IMR-90 (cell line): ENCODE results near the gene MYO3B. TPM values are rescaled to one million over a fixed set of nuclear protein-coding genes. Genes with fewer than 3 reads are reported as not detected.

Experiments
- ATAC-seq: fragments of 200-7000 bp; cut with Tn5 transposase; 2 replicates; pipeline ENCODE4 v1.9.1; 2020; ENCODE audit warnings: low read depth, mild to moderate bottlenecking, moderate library complexity
- BruUV-seq: library from RNA; stranded (reverse); fragments of 400-500 nt; replicated peaks from 2 replicates; lab custom pipeline; 2021; lab: Mats Ljungman, UMichigan
- CTCF ChIA-PET: fragments of 300-600 bp; formaldehyde crosslinking; extraction: SDS; loops from one replicate; lab custom pipeline; 2021; ENCODE audit warnings: antibody characterized with exemption; lab: Yijun Ruan, JAX
- POLR2A ChIA-PET: fragments of 300-600 bp; sonication (Branson Sonifier 250); formaldehyde crosslinking; loops from one replicate; lab custom pipeline; 2022; ENCODE audit warnings: antibody characterized with exemption; ENCODE audit not compliant: unreplicated experiment; lab: Charles Lee
- DNase-seq: peaks from one replicate; pipeline ENCODE4 v3.0.0; 2013
- H2AFZ ChIP-seq: replicated peaks from 2 replicates; pipeline ENCODE3; 2013; ENCODE audit warnings: low read length, mild to moderate bottlenecking; ENCODE audit not compliant: poor library complexity
- H2AK5ac ChIP-seq: 2 replicates; pipeline ENCODE4 v1.6.1; 2013; ENCODE audit warnings: low read depth, low read length, inconsistent platforms
- H2AK9ac ChIP-seq: replicated peaks from 2 replicates; pipeline ENCODE3; 2013; ENCODE audit warnings: mild to moderate bottlenecking, low read depth, low read length, moderate library complexity; ENCODE audit not compliant: poor library complexity
- H2BK120ac ChIP-seq: 2 replicates; pipeline ENCODE4 v1.6.1; 2013; ENCODE audit warnings: low read depth, low read length, inconsistent platforms
- H2BK15ac ChIP-seq: 3 replicates; pipeline ENCODE4 v1.6.1; 2013; ENCODE audit warnings: low read depth, low read length, inconsistent platforms
- H2BK20ac ChIP-seq: 2 replicates; pipeline ENCODE4 v1.6.1; 2013; ENCODE audit warnings: low read depth, mild to moderate bottlenecking, inconsistent platforms, low read length, moderate library complexity
- H2BK5ac ChIP-seq: 2 replicates; pipeline ENCODE4 v1.6.1; 2013; ENCODE audit warnings: mild to moderate bottlenecking, low read depth, low read length, inconsistent platforms; ENCODE audit not compliant: poor library complexity, severe bottlenecking
- H3K14ac ChIP-seq: replicated peaks from 2 replicates; pipeline ENCODE4 v1.6.1; 2013; ENCODE audit warnings: low read depth, low read length, inconsistent platforms
- H3K18ac ChIP-seq: 2 replicates; pipeline ENCODE4 v1.6.1; 2013; ENCODE audit warnings: low read depth, low read length, control low read depth
- H3K23ac ChIP-seq: 2 replicates; pipeline ENCODE4 v1.6.1; 2013; ENCODE audit warnings: low read depth, low read length, inconsistent platforms
- H3K27ac ChIP-seq: 2 replicates; pipeline ENCODE4 v1.5.1; 2013; ENCODE audit warnings: mild to moderate bottlenecking, control low read depth, low read length; ENCODE audit not compliant: insufficient read depth
- H3K27me3 ChIP-seq: 2 replicates; pipeline ENCODE4 v1.6.1; 2013; ENCODE audit warnings: low read length; ENCODE audit not compliant: control insufficient read depth, insufficient read depth
- H3K36me3 ChIP-seq: 2 replicates; pipeline ENCODE4 v1.6.1; 2013; ENCODE audit warnings: low read length, mixed read lengths; ENCODE audit not compliant: control insufficient read depth, insufficient read depth
- H3K4ac ChIP-seq: 2 replicates; pipeline ENCODE4 v1.6.1; 2013; ENCODE audit warnings: low read depth, low read length, inconsistent platforms
- H3K4me1 ChIP-seq: 2 replicates; pipeline ENCODE4 v1.6.1; 2013; ENCODE audit warnings: low read length, mixed read lengths; ENCODE audit not compliant: control insufficient read depth, insufficient read depth
- H3K4me2 ChIP-seq: 2 replicates; pipeline ENCODE4 v1.6.1; 2013; ENCODE audit warnings: low read depth, mild to moderate bottlenecking, control low read depth, low read length, moderate library complexity
- H3K4me3 ChIP-seq: 2 replicates; pipeline ENCODE4 v1.5.1; 2013; ENCODE audit warnings: low read depth, mild to moderate bottlenecking, control low read depth, low read length, moderate library complexity; ENCODE audit not compliant: insufficient read depth
- H3K56ac ChIP-seq: 2 replicates; pipeline ENCODE4 v1.6.1; 2013; ENCODE audit warnings: low read length, inconsistent platforms; ENCODE audit not compliant: insufficient read depth; ENCODE audit errors: extremely low read depth
- H3K79me1 ChIP-seq, 2 experiments: 2 replicates each; pipeline ENCODE4 v1.6.1; 2013; ENCODE audit warnings: low read length in 2 of 2, inconsistent platforms in 1 of 2, low read depth in 1 of 2
- H3K9ac ChIP-seq: 2 replicates; pipeline ENCODE4 v1.6.1; 2013; ENCODE audit warnings: low read depth, low read length, control low read depth
- H3K9me1 ChIP-seq: 2 replicates; pipeline ENCODE4 v1.6.1; 2013; ENCODE audit warnings: low read length, inconsistent platforms; ENCODE audit not compliant: insufficient read depth
- H3K9me3 ChIP-seq: 2 replicates; pipeline ENCODE4 v1.6.1; 2013; ENCODE audit warnings: low read length; ENCODE audit not compliant: control insufficient read depth, insufficient read depth
- H4K20me1 ChIP-seq: 2 replicates; pipeline ENCODE4 v1.6.1; 2013; ENCODE audit warnings: low read length, inconsistent platforms; ENCODE audit not compliant: insufficient read depth
- H4K5ac ChIP-seq: 2 replicates; pipeline ENCODE4 v1.6.1; 2013; ENCODE audit warnings: mild to moderate bottlenecking, low read depth, low read length, control low read depth
- H4K8ac ChIP-seq, 2 experiments: 2 replicates each; pipeline ENCODE4 v1.6.1; 2013; ENCODE audit warnings: low read depth in 2 of 2, low read length in 2 of 2, control low read depth in 1 of 2, inconsistent platforms in 1 of 2
- H4K91ac ChIP-seq: 2 replicates; pipeline ENCODE4 v1.6.1; 2013; ENCODE audit warnings: low read depth, low read length, inconsistent platforms; ENCODE audit not compliant: insufficient read depth
- CHD1 ChIP-seq: IDR thresholded peaks from 2 replicates; pipeline ENCODE4 v1.6.1; 2012; ENCODE audit warnings: low read depth, low read length, improper control_type of control experiment
- MAFK ChIP-seq: IDR thresholded peaks from 2 replicates; pipeline ENCODE4 v1.6.1; 2012; ENCODE audit warnings: low read depth, low read length, improper control_type of control experiment
- MXI1 ChIP-seq: IDR thresholded peaks from 2 replicates; pipeline ENCODE4 v1.6.1; 2012; ENCODE audit warnings: low read depth, mild to moderate bottlenecking, low read length, moderate library complexity, borderline replicate concordance
- POLR2A ChIP-seq: IDR thresholded peaks from 2 replicates; pipeline ENCODE4 v1.6.1; 2012; ENCODE audit warnings: mild to moderate bottlenecking, low read depth, low read length
- RAD21 ChIP-seq: IDR thresholded peaks from 2 replicates; pipeline ENCODE4 v1.6.1; 2012; ENCODE audit warnings: low read length, improper control_type of control experiment
- RCOR1 ChIP-seq: IDR thresholded peaks from 2 replicates; pipeline ENCODE4 v1.6.1; 2012; ENCODE audit warnings: mild to moderate bottlenecking, low read length, improper control_type of control experiment; ENCODE audit not compliant: insufficient replicate concordance
- RFX5 ChIP-seq: IDR thresholded peaks from 2 replicates; pipeline ENCODE4 v1.8.0; 2012; ENCODE audit warnings: low read depth, mild to moderate bottlenecking, low read length, moderate library complexity
- WGBS, 2 experiments: methylation state at CpG; one replicate each; pipeline versions ENCODE4 v1.1.5 to v1.1.7; 2013; ENCODE audit warnings: missing lambda C conversion rate in 2 of 2; ENCODE audit not compliant: insufficient read length in 1 of 2; ENCODE audit errors: extremely low coverage in 2 of 2; 5-methylcytosine and 5-hydroxymethylcytosine counted together
- dilution Hi-C: fragments of 300-500 bp; cut with HindIII; formaldehyde crosslinking; loops from one replicate; pipeline ENCODE4 v1.14.3; 2018; ENCODE audit warnings: low sequenced_read_pairs; ENCODE audit not compliant: unreplicated experiment
- in situ Hi-C: fragments of 300-500 bp; cut with MboI; formaldehyde crosslinking; loops from 3 replicates; pipeline ENCODE4 v1.14.3; 2019; ENCODE audit warnings: low sequenced_read_pairs, inconsistent platforms, mixed read lengths
- intact Hi-C: fragments of 100-400 bp; cut with micrococcal nuclease; formaldehyde crosslinking; loops from 2 replicates; pipeline ENCODE4 v1.10.0; 2022
- polyA plus RNA-seq, 3 experiments: library from polyadenylated mRNA; depleted of rRNA; stranded (reverse); fragments of >200 nt; gene quantifications; 2 replicates each; pipeline ENCODE4 v1.2.3, GENCODE V29; 2012; ENCODE audit warnings: low replicate concordance in 1 of 3
- total RNA-seq: library from RNA; depleted of rRNA; stranded (reverse); fragments of >200 nt; gene quantifications from 2 replicates; pipeline ENCODE4 v1.2.3, GENCODE V29; 2012
- TF ChIP-seq, protein P1 (sequence below): fragments of 150-350 bp; IDR thresholded peaks from 2 replicates; pipeline ENCODE4 v1.6.1; 2017; ENCODE audit warnings: mild to moderate bottlenecking, antibody characterized with exemption, low read length, low read depth
- TF ChIP-seq, protein P2 (sequence below): conservative IDR thresholded peaks from 2 replicates; pipeline ENCODE4 v1.5.1; 2012; ENCODE audit warnings: mild to moderate bottlenecking, low read depth, low read length, improper control_type of control experiment

MYO3B gene
- total and polyA plus RNA-seq, 2 of the 4 experiments (the other 2 are of a cell fraction) = 0.02 TPM; not detected in 1

GRCh38 chr2:170249761-170250160 lies 71.8 kb downstream of the MYO3B start:
- no peaks in the 10 kb centered on the region for H3K4me1 ChIP-seq
- TF ChIP-seq RFX5 = no peak
- TF ChIP-seq, protein P1, sequence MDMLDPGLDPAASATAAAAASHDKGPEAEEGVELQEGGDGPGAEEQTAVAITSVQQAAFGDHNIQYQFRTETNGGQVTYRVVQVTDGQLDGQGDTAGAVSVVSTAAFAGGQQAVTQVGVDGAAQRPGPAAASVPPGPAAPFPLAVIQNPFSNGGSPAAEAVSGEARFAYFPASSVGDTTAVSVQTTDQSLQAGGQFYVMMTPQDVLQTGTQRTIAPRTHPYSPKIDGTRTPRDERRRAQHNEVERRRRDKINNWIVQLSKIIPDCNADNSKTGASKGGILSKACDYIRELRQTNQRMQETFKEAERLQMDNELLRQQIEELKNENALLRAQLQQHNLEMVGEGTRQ = no peak
- TF ChIP-seq CHD1 = no peak
- no peak for TF ChIP-seq MXI1
- TF ChIP-seq, protein P2, sequence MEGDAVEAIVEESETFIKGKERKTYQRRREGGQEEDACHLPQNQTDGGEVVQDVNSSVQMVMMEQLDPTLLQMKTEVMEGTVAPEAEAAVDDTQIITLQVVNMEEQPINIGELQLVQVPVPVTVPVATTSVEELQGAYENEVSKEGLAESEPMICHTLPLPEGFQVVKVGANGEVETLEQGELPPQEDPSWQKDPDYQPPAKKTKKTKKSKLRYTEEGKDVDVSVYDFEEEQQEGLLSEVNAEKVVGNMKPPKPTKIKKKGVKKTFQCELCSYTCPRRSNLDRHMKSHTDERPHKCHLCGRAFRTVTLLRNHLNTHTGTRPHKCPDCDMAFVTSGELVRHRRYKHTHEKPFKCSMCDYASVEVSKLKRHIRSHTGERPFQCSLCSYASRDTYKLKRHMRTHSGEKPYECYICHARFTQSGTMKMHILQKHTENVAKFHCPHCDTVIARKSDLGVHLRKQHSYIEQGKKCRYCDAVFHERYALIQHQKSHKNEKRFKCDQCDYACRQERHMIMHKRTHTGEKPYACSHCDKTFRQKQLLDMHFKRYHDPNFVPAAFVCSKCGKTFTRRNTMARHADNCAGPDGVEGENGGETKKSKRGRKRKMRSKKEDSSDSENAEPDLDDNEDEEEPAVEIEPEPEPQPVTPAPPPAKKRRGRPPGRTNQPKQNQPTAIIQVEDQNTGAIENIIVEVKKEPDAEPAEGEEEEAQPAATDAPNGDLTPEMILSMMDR = no peak
- no peak for TF ChIP-seq MAFK
- TF ChIP-seq POLR2A = no peak
- no peak for TF ChIP-seq RAD21
- no peak for TF ChIP-seq RCOR1
- H3K4me3 ChIP-seq = no peak overlapping the region
- no peak overlapping the region for H3K18ac ChIP-seq
- H2BK15ac ChIP-seq = no peak overlapping the region
- H3K4ac ChIP-seq = no peak overlapping the region
- H3K27ac ChIP-seq = no peak overlapping the region
- DNase-seq = no peak
- H4K8ac ChIP-seq = no peak overlapping the region
- H2BK120ac ChIP-seq = no peak overlapping the region
- WGBS, 2 experiments = no CpG with 5 or more reads among the region's 2 CpGs
- H2AK5ac ChIP-seq = no peak overlapping the region
- H2BK20ac ChIP-seq = no peak overlapping the region
- in situ Hi-C loops (no loop called here), intact Hi-C loops (no loop called here), dilution Hi-C loops (no loop called here)
- H4K5ac ChIP-seq = no peak overlapping the region
- no peaks in the 10 kb centered on the region for H3K79me1 ChIP-seq
- H3K36me3 ChIP-seq = no peaks in the 10 kb centered on the region
- H4K20me1 ChIP-seq = no peaks in the 10 kb centered on the region
- H2AFZ ChIP-seq = no peak overlapping the region
- H3K23ac ChIP-seq = no peak overlapping the region
- H2AK9ac ChIP-seq = no peak overlapping the region
- H3K14ac ChIP-seq = no peak overlapping the region
- H3K9me3 ChIP-seq = no peaks in the 10 kb centered on the region
- no peaks in the 10 kb centered on the region for H3K9me1 ChIP-seq
- no peak overlapping the region for H3K4me2 ChIP-seq
- H3K9ac ChIP-seq = no peak overlapping the region
- peaks cover 7% of the 10 kb centered on the region for H3K27me3 ChIP-seq
- CTCF ChIA-PET = interaction anchor here (1.1 kb wide), 1 partner anchor 28 kb away, joined by 4 read pairs; no protein-coding TSS in a partner anchor
- no peak for ATAC-seq
- H2BK5ac ChIP-seq = no peak overlapping the region
- BruUV-seq = no TSS peak
- no peak overlapping the region for H4K91ac ChIP-seq
- POLR2A ChIA-PET = no interaction called here
- no peak overlapping the region for H3K56ac ChIP-seq
